ENCODE measurements around the gene PPFIBP2.

- TF ChIP-seq CTCF (IDR thresholded peaks at IDR 0.05; ENCODE audit: insufficient read depth, low read depth, low read length), result no peak
- TF ChIP-seq EZH2 (IDR thresholded peaks at IDR 0.05; ENCODE audit: insufficient read depth, low read length), result no peak
Observed at GRCh38 chr11:7490535-7490934, 23.3 kb upstream of the PPFIBP2 start.
